Stimulated activated CD4-positive, alpha-beta T cell treated with anti-CD3 and anti-CD28 coated beads, TNF-alpha, amount 100 ng/mL, for 24 hours (primary cell): Measurements from ENCODE around the gene DKK2.

ENCODE experiments used
- DNase-seq, 3 experiments: peaks; one replicate each; pipeline ENCODE4 v3.0.0-alpha.2; 2020; ENCODE audit warnings: low read depth in 3 of 3

DKK2 gene

GRCh38 chr4:107035819-107036583, at the start of gene DKK2:
Gene DKK2 (minus strand): TSS chr4:107036313. CDS start chr4:107035591, 722 bp downstream.
- DNase-seq = no peak

- no peak for DNase-seq
These were observed 41.1 kb upstream of the DKK2 start for GRCh38 chr4:107077192-107077591.

- no peak for DNase-seq
These were observed 37.0 kb upstream of the DKK2 start for GRCh38 chr4:107072836-107073736.

GRCh38 chr4:107071108-107071507, 35.0 kb upstream of the DKK2 start:
- no peak for DNase-seq

GRCh38 chr4:107069049-107069448, 32.9 kb upstream of the DKK2 start:
- DNase-seq = no peak

- DNase-seq = no peak
These were observed 32.0 kb upstream of the DKK2 start for GRCh38 chr4:107068116-107068515.

GRCh38 chr4:107066621-107067020, 30.5 kb upstream of the DKK2 start:
- DNase-seq = no peak

- DNase-seq = no peak
These were observed 29.1 kb upstream of the DKK2 start for GRCh38 chr4:107065201-107065600.

GRCh38 chr4:107060388-107060787, 24.3 kb upstream of the DKK2 start:
- DNase-seq = no peak

GRCh38 chr4:107058828-107059227, 22.7 kb upstream of the DKK2 start:
- no peak for DNase-seq

- no peak for DNase-seq
These were observed 14.5 kb upstream of the DKK2 start for GRCh38 chr4:107050525-107051135.

- DNase-seq = no peak
These were observed 10.1 kb upstream of the DKK2 start for GRCh38 chr4:107046261-107046660.

- DNase-seq = no peak
These were observed 8.1 kb upstream of the DKK2 start for GRCh38 chr4:107044170-107044569.

- DNase-seq = no peak
These were observed 1.1 kb upstream of the DKK2 start for GRCh38 chr4:107037199-107037584.

GRCh38 chr4:107036584-107037198, 578 bp upstream of the DKK2 start:
- no peak for DNase-seq

- no peak for DNase-seq
These were observed 906 bp downstream of the DKK2 start for GRCh38 chr4:107034996-107035818.

- DNase-seq = no peak
These were observed 1.8 kb downstream of the DKK2 start for GRCh38 chr4:107034091-107034995.

GRCh38 chr4:107027379-107027778, 8.7 kb downstream of the DKK2 start:
- DNase-seq = no peak

- no peak for DNase-seq
These were observed 17.8 kb downstream of the DKK2 start for GRCh38 chr4:107018344-107018735.
